ENCODE results near the gene FMN2.

Gene FMN2

GRCh38 chr1:240524356-240525069 is 432.8 kb downstream of the FMN2 start:
- FAIRE-seq: no peak
- no peak for DNase-seq (ENCODE audit: low spot score)

Data from urothelium cell line (cell line).